ENCODE data around the gene TTLL11.
"Not testable (repeated sequence)": the region's sequence is repeated elsewhere in the genome, so short reads cannot be mapped to it uniquely, and the experiment has no call there.

The TTLL11 gene

DNA sequence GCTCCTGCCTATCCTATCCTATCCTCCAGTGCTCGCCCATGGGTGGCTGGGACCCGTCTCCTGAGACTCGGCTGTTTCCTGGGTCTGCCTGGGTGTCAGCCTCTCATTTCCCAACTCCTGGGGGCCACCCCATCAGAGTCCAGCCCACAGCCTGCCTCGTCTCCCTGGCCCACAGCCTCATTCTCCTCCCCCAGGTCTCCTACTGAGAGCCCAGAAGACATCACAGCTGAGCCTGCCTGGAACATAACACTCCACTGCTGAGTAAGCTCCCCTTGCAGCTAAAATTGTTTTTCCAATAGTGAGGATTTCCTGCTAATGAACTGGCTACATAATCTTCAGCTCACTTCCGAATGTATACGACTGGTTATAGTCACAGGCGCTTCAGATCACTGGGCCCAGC, 95.3 kb downstream of the TTLL11 start:
- no peak for DNase-seq

GRCh38 chr9:121996783-121997182, 96.3 kb downstream of the TTLL11 start:
- DNase-seq, result no peak

- no peak for DNase-seq
Observed at GRCh38 chr9:121995997-121996396, 97.1 kb downstream of the TTLL11 start.

GRCh38 chr9:121992571-121993212, 100.4 kb downstream of the TTLL11 start:
- DNase-seq, result peak; percentile 18

DNA sequence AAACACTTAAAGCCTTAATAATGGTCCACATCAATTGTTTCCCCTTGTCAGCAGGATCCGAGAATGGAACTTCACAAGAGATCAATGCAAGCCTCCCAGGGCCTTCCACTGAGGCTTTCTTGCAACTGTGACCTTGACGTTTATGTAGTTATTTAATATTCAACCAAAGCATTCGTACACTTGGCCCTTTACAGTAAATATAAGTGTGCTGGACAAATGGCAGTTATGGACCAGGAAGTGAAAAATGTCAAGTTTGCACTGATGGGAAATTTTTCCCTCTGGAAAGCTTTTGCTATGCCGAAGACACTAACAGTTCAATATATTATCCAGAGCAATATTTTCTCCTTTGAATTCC, 101.8 kb downstream of the TTLL11 start:
- no peak for DNase-seq

GRCh38 chr9:121990600-121991306, 102.4 kb downstream of the TTLL11 start:
- DNase-seq, result no peak

GRCh38 chr9:121989010-121989409, 104.1 kb downstream of the TTLL11 start:
- no peak for DNase-seq

DNA sequence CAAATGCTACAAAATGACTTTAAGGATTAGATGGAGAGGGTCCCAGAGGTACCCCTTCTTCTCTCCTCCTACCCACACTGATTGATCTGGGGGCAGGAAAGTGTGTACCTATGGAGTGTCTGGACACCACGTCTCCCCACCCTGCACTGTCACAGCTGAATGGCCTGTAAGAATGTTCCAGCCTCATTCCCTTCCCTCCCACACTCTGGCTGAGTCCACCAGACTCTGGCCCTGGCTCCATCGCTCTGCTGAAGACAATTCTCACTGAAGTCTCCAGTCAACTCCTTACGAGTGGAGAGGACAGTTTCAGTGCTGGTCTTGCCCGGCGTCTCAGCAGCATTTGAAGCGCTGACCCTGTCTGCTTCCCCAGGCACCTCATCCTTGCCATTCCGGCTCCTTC, 105.8 kb downstream of the TTLL11 start:
- DNase-seq, result no peak

- no peak for DNase-seq
Observed at GRCh38 chr9:121985792-121986494, 107.2 kb downstream of the TTLL11 start.

- DNase-seq, result no peak
Observed at GRCh38 chr9:121984726-121985402, 108.2 kb downstream of the TTLL11 start.

GRCh38 chr9:121983736-121984135, 109.4 kb downstream of the TTLL11 start:
- no peak for DNase-seq

- no peak for DNase-seq
Observed at GRCh38 chr9:121981118-121981883, 111.8 kb downstream of the TTLL11 start.

GRCh38 chr9:121980665-121981064, 112.4 kb downstream of the TTLL11 start:
- DNase-seq, result not testable (repeated sequence)

DNA sequence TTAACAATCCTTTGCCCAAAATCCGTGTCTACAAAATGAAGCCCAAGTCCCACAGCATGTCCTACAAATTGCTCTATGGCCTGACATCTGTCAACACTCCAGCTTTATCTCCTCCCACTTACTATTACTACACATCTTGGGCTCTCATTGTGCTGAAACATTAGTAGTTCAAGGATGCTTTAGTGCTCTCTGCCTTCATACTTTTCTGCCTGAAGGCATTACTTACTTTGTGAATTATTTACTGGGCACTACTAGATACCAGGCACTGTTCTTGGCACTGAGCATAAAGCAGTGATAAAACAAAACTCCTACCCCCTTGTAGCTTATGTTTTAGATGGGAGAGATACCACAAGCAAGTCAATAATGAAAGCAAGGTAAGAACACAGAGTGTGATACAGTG, 113.4 kb downstream of the TTLL11 start:
- DNase-seq, result no peak

GRCh38 chr9:121976751-121977150, 116.4 kb downstream of the TTLL11 start:
- DNase-seq, result no peak

DNA sequence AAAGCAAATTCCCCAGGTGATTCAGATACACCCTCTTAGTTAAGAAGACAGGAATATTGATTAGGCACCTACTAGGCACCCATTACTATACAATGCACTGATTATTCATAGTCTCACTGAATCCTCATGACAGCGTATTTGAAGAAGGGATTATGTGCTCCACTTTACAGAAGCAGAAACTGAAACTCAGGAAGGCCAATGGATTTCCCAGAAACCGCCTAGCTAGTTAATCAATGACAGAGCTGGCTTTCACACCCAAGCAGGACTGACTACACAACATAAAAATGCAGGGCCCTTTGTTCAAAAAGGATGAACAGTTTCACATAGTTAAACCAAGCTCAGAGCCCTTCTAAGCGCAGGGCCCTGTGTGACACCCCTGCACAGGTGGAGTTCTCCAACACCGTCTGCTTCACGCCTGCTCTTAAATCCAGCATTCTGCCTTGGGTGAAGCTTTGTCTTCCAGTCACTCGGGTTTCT, 117.3 kb downstream of the TTLL11 start:
- peak; percentile 9 for DNase-seq

DNA sequence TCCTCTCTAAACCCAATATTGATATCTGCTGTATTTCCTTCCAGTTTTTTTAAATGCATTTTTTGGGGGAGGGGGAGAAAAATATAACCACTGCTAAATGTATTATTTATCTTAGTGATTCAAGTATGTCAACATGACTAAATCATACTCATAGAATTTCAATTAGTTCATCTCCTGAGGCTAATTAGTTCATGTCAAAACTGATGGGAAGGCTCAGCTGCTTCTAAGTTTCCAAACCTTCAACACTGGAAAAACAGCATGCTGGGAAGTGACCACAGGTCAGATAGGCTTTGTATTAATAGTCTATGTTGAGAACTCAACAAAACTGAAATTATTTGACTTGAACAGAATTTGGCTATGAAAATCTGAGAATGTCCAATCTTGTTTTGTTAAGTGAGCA, 118.7 kb downstream of the TTLL11 start:
- no peak for DNase-seq

DNA sequence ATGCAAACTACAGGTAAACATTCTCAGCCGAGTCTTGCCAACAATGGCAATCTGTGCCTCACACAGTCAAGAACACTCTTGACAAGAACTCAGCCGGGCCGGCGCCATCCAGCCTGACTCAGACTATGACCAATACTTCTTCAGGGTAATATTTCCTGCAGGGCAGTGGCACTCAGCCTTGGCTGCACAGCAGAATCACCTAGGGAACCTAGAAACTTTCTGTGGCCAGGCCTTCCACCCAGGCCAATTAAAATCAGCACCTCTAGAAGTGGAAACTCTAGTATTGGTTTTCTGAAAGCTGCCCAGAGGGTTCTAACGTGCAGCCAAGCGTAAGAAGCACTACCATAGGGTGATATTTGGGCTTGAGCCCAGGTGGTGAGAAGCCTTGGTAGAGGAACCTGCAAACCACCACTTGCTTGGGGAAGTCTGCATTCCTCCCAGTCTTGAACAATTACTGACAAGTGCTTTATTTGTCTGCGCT, 120.6 kb downstream of the TTLL11 start:
- no peak for DNase-seq

DNA sequence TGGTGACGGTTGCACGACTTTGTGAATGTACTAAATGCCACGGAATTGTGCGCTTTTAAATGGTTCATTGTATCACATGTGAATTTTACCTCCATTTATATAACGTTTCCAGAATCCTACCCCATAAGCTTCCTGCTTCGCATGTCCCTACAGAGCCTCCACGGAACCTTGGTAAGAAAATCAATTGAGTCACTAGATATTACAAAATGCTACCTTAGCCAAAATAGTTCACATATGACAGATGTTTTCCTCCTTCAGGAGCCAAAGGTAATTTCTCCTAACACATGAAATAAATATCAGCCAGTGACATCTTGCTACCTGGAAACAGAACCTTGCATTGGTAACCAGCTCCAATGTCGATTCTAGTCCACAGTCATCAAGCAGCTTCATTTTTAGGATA, 125.1 kb downstream of the TTLL11 start:
- DNase-seq, result no peak

DNA sequence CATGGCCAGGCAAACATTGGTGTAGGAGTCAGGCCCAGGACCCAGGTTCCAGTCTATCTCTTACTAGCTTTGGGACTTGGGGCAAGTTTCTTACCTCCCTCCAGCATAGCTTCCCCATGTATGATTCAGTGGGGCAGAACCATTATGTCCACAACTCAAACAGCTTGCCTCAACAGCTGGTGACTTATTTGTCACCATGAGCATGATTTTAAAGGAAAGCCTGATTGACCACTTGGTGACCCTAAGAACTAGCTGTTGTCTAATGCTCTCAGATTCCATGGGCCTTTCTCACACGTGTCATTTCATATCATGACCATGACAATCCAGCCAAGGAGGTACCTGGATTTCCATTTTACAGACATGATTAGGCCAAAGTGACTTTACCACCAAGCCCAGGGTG, 126.4 kb downstream of the TTLL11 start:
- no peak for DNase-seq

- no peak for DNase-seq
Observed at GRCh38 chr9:121963528-121963995, 129.5 kb downstream of the TTLL11 start.

- no peak for DNase-seq
Observed at GRCh38 chr9:121962421-121962820, 130.7 kb downstream of the TTLL11 start.

Data from NCI-H526 treated with DMSO at 0.1 percent for 48 hours (cell line).